Measurements from ENCODE around the gene SEMG1.

The SEMG1 gene

DNA sequence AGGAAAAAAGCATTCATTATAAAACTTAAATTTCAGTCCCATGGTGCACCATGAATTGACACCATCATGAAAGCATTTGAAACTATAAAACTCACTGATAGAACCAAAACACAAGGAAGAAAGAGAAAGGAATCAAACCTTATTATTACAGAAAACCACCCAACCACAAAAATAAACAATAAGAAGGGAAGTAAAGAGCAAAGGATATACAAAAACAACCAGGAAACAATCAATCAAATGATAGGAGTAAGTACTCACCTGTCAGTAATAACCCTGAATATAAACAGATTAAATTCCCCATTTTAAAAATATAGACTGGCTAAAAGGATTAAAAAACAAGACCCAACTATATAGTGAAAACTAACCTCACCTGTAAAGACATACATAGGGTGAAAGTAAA lies 41.8 kb downstream of the SEMG1 start:
- H3K36me3 ChIP-seq (ENCODE audit: insufficient read depth, low read length) = no peaks in the 10 kb centered on the region
- TF ChIP-seq EZH2 (IDR thresholded peaks at IDR 0.05; ENCODE audit: borderline replicate concordance, low read depth, low read length, severe bottlenecking) = no peak
- H3K9ac ChIP-seq (ENCODE audit: low read depth, low read length) = no peak overlapping the region
- no peaks in the 10 kb centered on the region for H4K20me1 ChIP-seq (ENCODE audit: insufficient read depth, low read length)
- H3K4me2 ChIP-seq (ENCODE audit: insufficient read depth, low read length) = no peak overlapping the region
- peaks cover 50% of the 10 kb centered on the region for H3K27me3 ChIP-seq (ENCODE audit: insufficient read depth, low read length, poor library complexity)
- H3K4me1 ChIP-seq (ENCODE audit: insufficient read depth, low read length) = no peaks in the 10 kb centered on the region
- H3K4me3 ChIP-seq (ENCODE audit: low read depth in 1 of 2, low read length in 2 of 2) = no peak overlapping the region
- DNase-seq = no peak
- no peak overlapping the region for H3K27ac ChIP-seq (ENCODE audit: low read length)
- no peak overlapping the region for H2AFZ ChIP-seq (ENCODE audit: low read depth, low read length)
- ATAC-seq (ENCODE audit: insufficient read depth, low read depth) = no peak
- H3K9me3 ChIP-seq (ENCODE audit: insufficient read depth, low read length, severe bottlenecking) = no peaks in the 10 kb centered on the region
- H3K79me2 ChIP-seq (ENCODE audit: insufficient read depth, low read length) = no peaks in the 10 kb centered on the region

DNA sequence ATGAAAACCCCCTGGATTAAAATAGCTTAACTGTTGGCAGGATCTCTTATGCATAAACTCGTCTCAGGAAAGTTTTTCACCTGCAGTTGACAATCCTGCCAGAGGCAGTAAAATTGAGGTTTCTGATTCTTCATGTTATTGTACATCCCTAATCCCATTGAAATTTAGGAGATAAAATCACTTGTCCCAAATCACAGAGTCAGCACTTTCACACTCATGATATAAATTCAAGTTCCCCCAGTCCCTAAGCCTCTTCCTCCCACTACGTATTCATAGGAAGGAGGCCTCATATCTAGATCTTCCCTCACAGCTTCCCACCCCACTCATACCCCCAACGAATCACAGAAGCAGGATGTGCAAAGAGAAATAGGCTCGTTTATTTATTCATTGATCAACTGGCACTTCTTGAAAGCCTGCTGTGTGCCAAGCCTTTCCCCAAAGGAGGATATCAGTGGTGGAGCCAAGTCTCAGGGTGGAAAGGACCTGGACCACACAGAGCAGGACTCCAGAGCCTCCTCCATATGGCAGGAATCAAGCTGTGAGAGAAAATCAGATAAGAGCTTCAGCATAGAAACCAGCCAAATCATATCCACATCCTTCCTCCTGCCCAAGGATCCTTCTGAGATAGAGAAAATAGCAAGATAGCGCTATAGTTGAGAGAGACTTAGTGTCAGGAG lies 45.2 kb downstream of the SEMG1 start:
- H3K9me3 ChIP-seq (ENCODE audit: insufficient read depth, low read length, severe bottlenecking) = no peaks in the 10 kb centered on the region
- H3K27ac ChIP-seq (ENCODE audit: low read length) = no peak overlapping the region
- H3K36me3 ChIP-seq (ENCODE audit: insufficient read depth, low read length) = no peaks in the 10 kb centered on the region
- no peak overlapping the region for H3K9ac ChIP-seq (ENCODE audit: low read depth, low read length)
- DNase-seq (no peak), ATAC-seq (ENCODE audit: insufficient read depth, low read depth) (no peak)
- H3K4me3 ChIP-seq (ENCODE audit: low read depth in 1 of 2, low read length in 2 of 2) = no peak overlapping the region
- peaks cover 36% of the 10 kb centered on the region for H3K27me3 ChIP-seq (ENCODE audit: insufficient read depth, low read length, poor library complexity)
- no peak for TF ChIP-seq EZH2 (IDR thresholded peaks at IDR 0.05; ENCODE audit: borderline replicate concordance, low read depth, low read length, severe bottlenecking)
- TF ChIP-seq, protein P1, sequence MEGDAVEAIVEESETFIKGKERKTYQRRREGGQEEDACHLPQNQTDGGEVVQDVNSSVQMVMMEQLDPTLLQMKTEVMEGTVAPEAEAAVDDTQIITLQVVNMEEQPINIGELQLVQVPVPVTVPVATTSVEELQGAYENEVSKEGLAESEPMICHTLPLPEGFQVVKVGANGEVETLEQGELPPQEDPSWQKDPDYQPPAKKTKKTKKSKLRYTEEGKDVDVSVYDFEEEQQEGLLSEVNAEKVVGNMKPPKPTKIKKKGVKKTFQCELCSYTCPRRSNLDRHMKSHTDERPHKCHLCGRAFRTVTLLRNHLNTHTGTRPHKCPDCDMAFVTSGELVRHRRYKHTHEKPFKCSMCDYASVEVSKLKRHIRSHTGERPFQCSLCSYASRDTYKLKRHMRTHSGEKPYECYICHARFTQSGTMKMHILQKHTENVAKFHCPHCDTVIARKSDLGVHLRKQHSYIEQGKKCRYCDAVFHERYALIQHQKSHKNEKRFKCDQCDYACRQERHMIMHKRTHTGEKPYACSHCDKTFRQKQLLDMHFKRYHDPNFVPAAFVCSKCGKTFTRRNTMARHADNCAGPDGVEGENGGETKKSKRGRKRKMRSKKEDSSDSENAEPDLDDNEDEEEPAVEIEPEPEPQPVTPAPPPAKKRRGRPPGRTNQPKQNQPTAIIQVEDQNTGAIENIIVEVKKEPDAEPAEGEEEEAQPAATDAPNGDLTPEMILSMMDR (IDR thresholded peaks at IDR 0.05; ENCODE audit: borderline replicate concordance, extremely low read depth, low read length, poor library complexity, severe bottlenecking) = no peak
- no peaks in the 10 kb centered on the region for H4K20me1 ChIP-seq (ENCODE audit: insufficient read depth, low read length)
- no peak overlapping the region for H3K4me2 ChIP-seq (ENCODE audit: insufficient read depth, low read length)
- H2AFZ ChIP-seq (ENCODE audit: low read depth, low read length) = no peak overlapping the region
- H3K4me1 ChIP-seq (ENCODE audit: insufficient read depth, low read length) = no peaks in the 10 kb centered on the region
- no peaks in the 10 kb centered on the region for H3K79me2 ChIP-seq (ENCODE audit: insufficient read depth, low read length)

DNA sequence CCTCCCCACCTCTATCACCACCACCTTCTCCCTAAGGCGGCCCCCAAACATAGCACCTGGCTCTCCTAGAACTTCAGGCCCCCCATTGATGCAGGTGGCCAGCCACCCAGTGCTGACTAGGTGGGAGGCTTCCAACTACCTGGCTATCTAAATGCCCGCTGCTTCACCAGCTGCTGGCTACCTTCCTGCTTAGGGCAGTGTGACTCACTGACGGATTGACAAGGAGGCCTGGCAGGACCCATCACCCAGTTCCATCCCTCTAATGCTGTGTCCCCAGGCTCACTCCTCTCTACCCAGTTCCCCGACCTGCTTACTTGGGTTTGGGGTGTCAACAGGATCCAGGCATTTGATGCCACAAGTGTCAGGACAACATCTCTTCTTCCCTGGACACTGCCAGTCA lies 46.4 kb downstream of the SEMG1 start:
- no peaks in the 10 kb centered on the region for H3K9me3 ChIP-seq (ENCODE audit: insufficient read depth, low read length, severe bottlenecking)
- no peaks in the 10 kb centered on the region for H4K20me1 ChIP-seq (ENCODE audit: insufficient read depth, low read length)
- TF ChIP-seq, protein P1 (IDR thresholded peaks at IDR 0.05; ENCODE audit: borderline replicate concordance, extremely low read depth, low read length, poor library complexity, severe bottlenecking) = no peak
- TF ChIP-seq EZH2 (IDR thresholded peaks at IDR 0.05; ENCODE audit: borderline replicate concordance, low read depth, low read length, severe bottlenecking) = no peak
- no peak overlapping the region for H3K27ac ChIP-seq (ENCODE audit: low read length)
- H3K27me3 ChIP-seq (ENCODE audit: insufficient read depth, low read length, poor library complexity) = peaks cover 37% of the 10 kb centered on the region
- ATAC-seq (ENCODE audit: insufficient read depth, low read depth) = no peak
- H3K79me2 ChIP-seq (ENCODE audit: insufficient read depth, low read length) = no peaks in the 10 kb centered on the region
- no peaks in the 10 kb centered on the region for H3K4me1 ChIP-seq (ENCODE audit: insufficient read depth, low read length)
- no peaks in the 10 kb centered on the region for H3K36me3 ChIP-seq (ENCODE audit: insufficient read depth, low read length)
- DNase-seq = no peak
- H3K4me3 ChIP-seq (ENCODE audit: low read depth in 1 of 2, low read length in 2 of 2) = no peak overlapping the region
- H2AFZ ChIP-seq (ENCODE audit: low read depth, low read length) = no peak overlapping the region
- H3K9ac ChIP-seq (ENCODE audit: low read depth, low read length) = no peak overlapping the region
- no peak overlapping the region for H3K4me2 ChIP-seq (ENCODE audit: insufficient read depth, low read length)

DNA sequence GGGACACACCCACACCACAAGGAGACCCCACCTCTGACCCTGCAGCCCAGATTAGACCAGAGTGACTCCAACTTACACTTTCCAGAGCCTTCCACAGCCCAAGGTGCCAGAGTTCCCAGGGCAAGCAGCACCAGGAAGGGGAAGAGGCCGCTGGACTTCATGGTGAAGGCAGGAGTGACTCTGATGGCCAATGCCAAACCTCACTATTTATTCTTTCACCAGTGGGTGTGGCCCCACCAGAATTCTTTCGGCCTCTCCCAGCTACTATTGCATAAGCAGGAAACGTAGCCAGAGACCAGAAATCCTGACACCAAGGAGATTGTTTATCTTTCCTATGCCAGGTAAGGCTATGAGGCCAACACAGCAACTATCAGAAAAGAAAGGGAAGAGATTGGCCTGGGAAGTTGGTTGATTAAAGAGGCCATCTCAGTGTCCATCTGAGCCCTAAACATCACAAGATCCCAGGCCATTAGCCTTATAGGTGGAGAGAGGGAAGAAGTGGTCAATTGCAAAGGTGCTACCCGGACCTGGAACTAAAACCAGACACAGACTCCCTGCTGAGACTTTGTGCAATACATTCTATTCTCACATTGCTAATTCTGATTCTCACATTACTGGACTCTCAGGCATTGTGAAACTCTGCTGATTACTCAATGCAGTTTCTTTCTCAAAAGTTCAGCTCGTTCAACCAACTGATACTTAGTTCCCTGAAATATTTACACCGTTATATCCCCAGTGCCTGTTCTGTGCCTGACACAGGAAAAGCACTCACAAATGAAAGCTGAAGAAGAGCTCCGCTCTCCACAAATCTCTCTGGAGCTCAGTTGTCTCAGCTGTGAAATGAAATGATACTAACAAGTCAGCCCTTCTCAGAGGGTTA lies 47.8 kb downstream of the SEMG1 start, which contains the start of gene SLPI:
SLPI (minus strand) TSS at position 182 of the 880 bp plus-strand sequence; CDS start at position 161, 21 bp downstream.
- Histone ChIP-seq H3K9me3 (ENCODE audit: insufficient read depth, low read length, severe bottlenecking) (no peaks in the 10 kb centered on the region), H2AFZ (ENCODE audit: low read depth, low read length) (no peak within 1 kb of the TSS), H3K4me2 (ENCODE audit: insufficient read depth, low read length) (no peak within 1 kb of the TSS), H4K20me1 (ENCODE audit: insufficient read depth, low read length) (no peaks in the 10 kb centered on the region), H3K36me3 (ENCODE audit: insufficient read depth, low read length) (no peaks in the 10 kb centered on the region), H3K9ac (ENCODE audit: low read depth, low read length) (no peak within 1 kb of the TSS), H3K4me1 (ENCODE audit: insufficient read depth, low read length) (no peaks in the 10 kb centered on the region), H3K27ac (ENCODE audit: low read length) (no peak within 1 kb of the TSS), H3K27me3 (ENCODE audit: insufficient read depth, low read length, poor library complexity) (peaks cover 41% of the 10 kb centered on the region), H3K4me3 (ENCODE audit: low read depth in 1 of 2, low read length in 2 of 2) (no peak within 1 kb of the TSS), H3K79me2 (ENCODE audit: insufficient read depth, low read length) (no peaks in the 10 kb centered on the region)
- TF ChIP-seq, protein P1 (IDR thresholded peaks at IDR 0.05; ENCODE audit: borderline replicate concordance, extremely low read depth, low read length, poor library complexity, severe bottlenecking) = no peak
- TF ChIP-seq EZH2 (IDR thresholded peaks at IDR 0.05; ENCODE audit: borderline replicate concordance, low read depth, low read length, severe bottlenecking) = no peak
- no peak for ATAC-seq (ENCODE audit: insufficient read depth, low read depth)
- DNase-seq = no peak

Measured in DND-41 (cell line).